GM19099 (cell line): ENCODE data around the gene SYVN1.

Experiments
- POLR2A ChIP-seq: IDR thresholded peaks from 3 replicates; pipeline ENCODE4 v1.6.1; 2011; ENCODE audit warnings: low read depth; ENCODE audit not compliant: insufficient read length; ENCODE audit errors: extremely low read depth

SYVN1 gene

GRCh38 chr11:65121447-65121864, 12.9 kb downstream of the SYVN1 start:
- TF ChIP-seq POLR2A: no peak

GRCh38 chr11:65120831-65121230, 13.5 kb downstream of the SYVN1 start:
- no peak for TF ChIP-seq POLR2A

- TF ChIP-seq POLR2A: no peak
These were observed 14.7 kb downstream of the SYVN1 start for GRCh38 chr11:65119670-65119995.

GRCh38 chr11:65118891-65119669, 15.2 kb downstream of the SYVN1 start:
- peak; percentile 20 for TF ChIP-seq POLR2A

GRCh38 chr11:65118097-65118837, 16.1 kb downstream of the SYVN1 start:
- no peak for TF ChIP-seq POLR2A

GRCh38 chr11:65117206-65118096, 16.9 kb downstream of the SYVN1 start, which contains the start of gene ZNHIT2:
Gene ZNHIT2, minus strand, starts transcription at chr11:65117701. Its CDS starts 48 bp downstream, at chr11:65117653.
- peak; percentile 76 for TF ChIP-seq POLR2A

GRCh38 chr11:65116370-65117205, 17.7 kb downstream of the SYVN1 start:
- no peak for TF ChIP-seq POLR2A

GRCh38 chr11:65115361-65116082, 18.8 kb downstream of the SYVN1 start:
- TF ChIP-seq POLR2A: no peak

- no peak for TF ChIP-seq POLR2A
These were observed 19.7 kb downstream of the SYVN1 start for GRCh38 chr11:65114538-65115171.

GRCh38 chr11:65113839-65114238, 20.5 kb downstream of the SYVN1 start:
- no peak for TF ChIP-seq POLR2A

GRCh38 chr11:65113361-65113756, 21.0 kb downstream of the SYVN1 start:
- no peak for TF ChIP-seq POLR2A

- TF ChIP-seq POLR2A: peak; percentile 48
These were observed 21.6 kb downstream of the SYVN1 start for GRCh38 chr11:65112546-65113360.
